KMS-11 (cell line): ENCODE data around the gene EDIL3.

ENCODE experiments used
- H2AFZ ChIP-seq: fragments of 200-600 bp; sonication (generic); 2 replicates; pipeline ENCODE4 v1.6.1; 2016; ENCODE audit warnings: antibody characterized with exemption, mixed run types, low read depth
- H3K27ac ChIP-seq: fragments of 200-600 bp; sonication (generic); 2 replicates; pipeline ENCODE4 v1.6.1; 2016; ENCODE audit warnings: mild to moderate bottlenecking, mixed run types
- H3K27me3 ChIP-seq: fragments of 200-600 bp; sonication (generic); 2 replicates; pipeline ENCODE4 v1.6.1; 2017; ENCODE audit warnings: mild to moderate bottlenecking, low read depth, mixed run types, moderate library complexity; ENCODE audit not compliant: insufficient read depth
- H3K36me3 ChIP-seq: fragments of 200-600 bp; sonication (generic); 2 replicates; pipeline ENCODE4 v1.6.1; 2017; ENCODE audit warnings: mild to moderate bottlenecking, mixed run types; ENCODE audit not compliant: insufficient read depth
- H3K4me1 ChIP-seq: fragments of 200-600 bp; sonication (generic); 2 replicates; pipeline ENCODE4 v1.6.1; 2016; ENCODE audit warnings: mild to moderate bottlenecking, low read depth, mixed run types; ENCODE audit not compliant: poor library complexity, severe bottlenecking
- H3K4me2 ChIP-seq: fragments of 200-600 bp; sonication (generic); 2 replicates; pipeline ENCODE4 v1.7.0; 2016; ENCODE audit warnings: mild to moderate bottlenecking, mixed run types
- H3K4me3 ChIP-seq: fragments of 200-600 bp; sonication (generic); IDR thresholded peaks from 2 replicates; pipeline ENCODE4 v1.6.1; 2017; ENCODE audit warnings: low read depth, low read length, mixed read lengths; ENCODE audit not compliant: insufficient read depth
- H3K79me2 ChIP-seq: fragments of 200-600 bp; sonication (generic); 2 replicates; pipeline ENCODE4 v1.6.1; 2016; ENCODE audit warnings: low read depth, mixed run types; ENCODE audit not compliant: insufficient read depth
- H3K9ac ChIP-seq: fragments of 200-600 bp; sonication (generic); 2 replicates; pipeline ENCODE4 v1.6.1; 2016; ENCODE audit warnings: mild to moderate bottlenecking, mixed run types
- H4K20me1 ChIP-seq: fragments of 200-600 bp; sonication (generic); 2 replicates; pipeline ENCODE4 v1.6.1; 2016; ENCODE audit warnings: mild to moderate bottlenecking, mixed run types; ENCODE audit not compliant: insufficient read depth
- CTCF ChIP-seq: fragments of 200-600 bp; sonication (generic); conservative IDR thresholded peaks from 2 replicates; pipeline ENCODE4 v1.6.1; 2017; ENCODE audit warnings: low read depth, mild to moderate bottlenecking, antibody characterized with exemption, low read length, moderate library complexity, mixed read lengths

The EDIL3 gene

DNA sequence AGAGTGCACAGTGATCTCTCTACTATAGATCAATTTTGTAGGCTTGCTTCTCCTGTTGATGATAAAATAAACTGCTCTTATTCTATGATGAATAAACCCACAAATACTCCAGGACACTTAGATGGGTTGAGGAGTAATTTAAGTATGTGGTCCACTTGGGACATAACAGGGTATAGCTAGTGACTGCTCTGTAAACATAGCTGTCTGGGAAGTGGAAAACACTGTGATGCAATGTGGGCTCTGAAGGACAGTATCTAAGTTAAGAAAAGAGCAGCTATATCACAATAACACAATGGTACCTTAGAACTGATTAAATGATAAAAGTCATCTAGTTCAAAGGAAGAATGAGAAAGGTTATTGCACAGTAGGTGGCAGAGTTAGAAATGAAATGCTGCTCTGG, 369.7 kb downstream of the EDIL3 start:
- no peak for TF ChIP-seq CTCF
- Histone ChIP-seq H3K4me1 (no peaks in the 10 kb centered on the region), H3K79me2 (no peaks in the 10 kb centered on the region), H3K4me2 (no peak overlapping the region), H3K4me3 (no peak overlapping the region), H4K20me1 (no peaks in the 10 kb centered on the region), H3K27ac (no peak overlapping the region), H2AFZ (no peak overlapping the region), H3K27me3 (no peaks in the 10 kb centered on the region), H3K36me3 (no peaks in the 10 kb centered on the region), H3K9ac (no peak overlapping the region)

- Histone ChIP-seq H3K4me1 (no peaks in the 10 kb centered on the region), H4K20me1 (no peaks in the 10 kb centered on the region), H3K36me3 (no peaks in the 10 kb centered on the region), H3K27ac (no peak overlapping the region), H2AFZ (no peak overlapping the region), H3K4me2 (no peak overlapping the region), H3K4me3 (no peak overlapping the region), H3K9ac (no peak overlapping the region), H3K27me3 (no peaks in the 10 kb centered on the region), H3K79me2 (no peaks in the 10 kb centered on the region)
- no peak for TF ChIP-seq CTCF
These were observed 390.9 kb downstream of the EDIL3 start for GRCh38 chr5:83993803-83994202.

- Histone ChIP-seq H3K4me3 (no peak overlapping the region), H3K9ac (no peak overlapping the region), H3K79me2 (no peaks in the 10 kb centered on the region), H3K27me3 (no peaks in the 10 kb centered on the region), H3K27ac (no peak overlapping the region), H3K4me2 (no peak overlapping the region), H4K20me1 (no peaks in the 10 kb centered on the region), H3K36me3 (no peaks in the 10 kb centered on the region), H3K4me1 (no peaks in the 10 kb centered on the region), H2AFZ (no peak overlapping the region)
- no peak for TF ChIP-seq CTCF
These were observed 393.0 kb downstream of the EDIL3 start for GRCh38 chr5:83991566-83992224.

DNA sequence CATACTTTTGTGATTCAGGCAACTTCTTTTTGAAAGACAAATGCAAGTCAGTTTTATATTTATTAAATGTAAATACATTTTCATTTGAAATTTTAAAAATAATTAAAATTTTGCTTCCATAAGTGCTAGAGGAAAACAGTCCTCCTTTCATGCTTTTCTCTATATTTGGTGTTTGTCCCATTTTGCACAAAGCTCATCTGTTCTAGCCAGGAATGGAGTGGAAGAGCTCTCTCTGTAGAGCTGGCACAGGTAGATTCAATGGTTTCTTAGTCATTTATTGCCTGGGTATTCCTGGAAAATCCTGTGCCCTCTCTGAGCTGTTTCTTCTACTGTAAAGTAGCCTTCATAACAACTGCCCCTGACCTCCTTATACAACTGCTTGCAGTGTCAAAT, 396.4 kb downstream of the EDIL3 start:
- Histone ChIP-seq H2AFZ (no peak overlapping the region), H3K4me1 (no peaks in the 10 kb centered on the region), H3K27ac (no peak overlapping the region), H3K36me3 (no peaks in the 10 kb centered on the region), H3K79me2 (no peaks in the 10 kb centered on the region), H3K4me3 (no peak overlapping the region), H3K27me3 (no peaks in the 10 kb centered on the region), H3K9ac (no peak overlapping the region), H3K4me2 (no peak overlapping the region), H4K20me1 (no peaks in the 10 kb centered on the region)
- TF ChIP-seq CTCF: no peak
